Measurements from ENCODE around the gene QRICH1. TPM values are rescaled to one million over a fixed set of nuclear protein-coding genes. Genes with fewer than 3 reads are reported as not detected.
A peak's percentile ranks its signal among the peaks of the same experiment; 100 is the strongest.

Gene QRICH1, protein sequence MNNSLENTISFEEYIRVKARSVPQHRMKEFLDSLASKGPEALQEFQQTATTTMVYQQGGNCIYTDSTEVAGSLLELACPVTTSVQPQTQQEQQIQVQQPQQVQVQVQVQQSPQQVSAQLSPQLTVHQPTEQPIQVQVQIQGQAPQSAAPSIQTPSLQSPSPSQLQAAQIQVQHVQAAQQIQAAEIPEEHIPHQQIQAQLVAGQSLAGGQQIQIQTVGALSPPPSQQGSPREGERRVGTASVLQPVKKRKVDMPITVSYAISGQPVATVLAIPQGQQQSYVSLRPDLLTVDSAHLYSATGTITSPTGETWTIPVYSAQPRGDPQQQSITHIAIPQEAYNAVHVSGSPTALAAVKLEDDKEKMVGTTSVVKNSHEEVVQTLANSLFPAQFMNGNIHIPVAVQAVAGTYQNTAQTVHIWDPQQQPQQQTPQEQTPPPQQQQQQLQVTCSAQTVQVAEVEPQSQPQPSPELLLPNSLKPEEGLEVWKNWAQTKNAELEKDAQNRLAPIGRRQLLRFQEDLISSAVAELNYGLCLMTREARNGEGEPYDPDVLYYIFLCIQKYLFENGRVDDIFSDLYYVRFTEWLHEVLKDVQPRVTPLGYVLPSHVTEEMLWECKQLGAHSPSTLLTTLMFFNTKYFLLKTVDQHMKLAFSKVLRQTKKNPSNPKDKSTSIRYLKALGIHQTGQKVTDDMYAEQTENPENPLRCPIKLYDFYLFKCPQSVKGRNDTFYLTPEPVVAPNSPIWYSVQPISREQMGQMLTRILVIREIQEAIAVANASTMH
- total RNA-seq (10 to 100 TPM; 67.7 to 76.0 TPM), polyA plus RNA-seq (10 to 100 TPM; 35.1 to 38.2 TPM)
- long read RNA-seq, donor 1, partial matches to known transcripts: 43 of 49 reads
- long read RNA-seq, donor 1, other reads (novel, unspliced or antisense): 0 of 49 reads
- long read RNA-seq, donor 2, partial matches to known transcripts: 17 of 21 reads
- long read RNA-seq, donor 2, other reads (novel, unspliced or antisense): 0 of 21 reads
- long read RNA-seq, donor 3, partial matches to known transcripts: 25 of 27 reads
- long read RNA-seq, donor 3, other reads (novel, unspliced or antisense): 0 of 27 reads
- long read RNA-seq, donor 4, partial matches to known transcripts: 25 of 27 reads
- long read RNA-seq, donor 4, other reads (novel, unspliced or antisense): 0 of 27 reads
- long read RNA-seq, donor 5, partial matches to known transcripts: 53 of 61 reads
- long read RNA-seq, donor 5, other reads (novel, unspliced or antisense): 0 of 61 reads

DNA sequence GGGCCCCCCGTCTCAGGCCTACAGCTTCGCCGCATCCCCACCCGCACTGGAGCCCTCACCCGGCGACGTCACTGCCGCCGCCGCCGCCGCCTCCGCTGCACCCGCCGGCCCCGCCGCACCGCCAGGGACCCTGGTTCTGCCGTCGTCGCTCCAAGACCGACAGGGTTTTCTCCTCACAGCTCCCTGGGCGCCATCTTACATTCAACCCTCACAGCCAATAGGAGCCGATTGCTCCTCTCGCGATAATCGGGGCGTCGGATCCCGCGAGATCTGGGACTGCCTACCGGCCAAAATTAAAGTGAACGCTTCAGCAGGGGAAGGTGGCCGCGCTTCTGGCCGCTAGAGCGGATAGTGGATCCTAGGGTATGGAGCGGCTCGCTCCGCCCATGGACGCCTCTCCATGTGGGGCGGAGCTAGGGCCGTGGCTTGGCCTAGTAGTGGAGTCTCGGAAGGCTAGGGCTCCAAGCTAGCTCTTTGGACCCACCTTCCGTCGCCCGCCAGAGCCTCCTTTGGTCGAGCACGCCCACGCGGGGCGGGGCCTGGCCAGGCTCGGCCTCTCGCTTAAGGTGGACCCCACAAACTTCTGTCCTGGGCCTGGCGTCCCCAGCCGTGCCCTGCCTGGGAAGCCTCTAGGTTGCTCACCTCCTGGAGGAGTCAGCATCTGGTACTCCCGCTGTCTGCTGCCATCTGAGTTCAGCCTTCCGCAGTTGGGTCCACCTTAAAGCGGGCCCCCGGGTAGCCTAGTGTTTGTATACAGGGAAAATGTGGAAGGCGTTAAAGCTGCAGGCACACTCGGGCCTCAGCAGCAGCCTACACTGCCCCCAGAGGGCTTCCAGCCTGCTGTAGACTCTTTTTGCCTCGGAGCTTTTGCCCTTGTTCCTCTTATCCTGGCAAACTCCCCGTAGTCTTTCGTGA, at the start of gene QRICH1:
Gene QRICH1, minus strand, starts transcription at position 219 of the 915 bp plus-strand sequence. CDS start 17,054 bp downstream, outside the sequence.
- DNase-seq: peak; percentile 99 to 100 (median 99)
- Histone ChIP-seq H3K9me3 (ENCODE audit: control insufficient read depth in 4 of 4, insufficient read depth in 3 of 4, low read length in 3 of 4) (no peaks in the 10 kb centered on the region), H3K9ac (ENCODE audit: insufficient read depth in 1 of 2, low read length in 2 of 2) (peak within 1 kb of the TSS; percentile 66 to 90), H3K4me3 (peak within 1 kb of the TSS; percentile 84), H3K36me3 (ENCODE audit: control insufficient read depth in 4 of 4, insufficient read depth in 4 of 4, low read length in 4 of 4) (peaks cover 0 to 20% (median 8%) of the 10 kb centered on the region in 4 donors), H3K4me1 (ENCODE audit: control insufficient read depth in 5 of 5, insufficient read depth in 5 of 5, low read length in 5 of 5) (peaks cover 3 to 21% (median 5%) of the 10 kb centered on the region in 5 donors), H3K27me3 (ENCODE audit: control insufficient read depth in 3 of 3, insufficient read depth in 3 of 3, low read length in 2 of 3) (no peaks in the 10 kb centered on the region), H3K27ac (ENCODE audit: low read depth in 1 of 2, low read length in 1 of 2) (peak within 1 kb of the TSS; percentile 94 to 97)
- peak; percentile 94 for ATAC-seq (ENCODE audit: insufficient read depth, low FRiP score)
- 0 to 1% methylated on average over 54 to 65 of the region's 65 CpGs for WGBS, 2 donors
- TF ChIP-seq, protein P1, sequence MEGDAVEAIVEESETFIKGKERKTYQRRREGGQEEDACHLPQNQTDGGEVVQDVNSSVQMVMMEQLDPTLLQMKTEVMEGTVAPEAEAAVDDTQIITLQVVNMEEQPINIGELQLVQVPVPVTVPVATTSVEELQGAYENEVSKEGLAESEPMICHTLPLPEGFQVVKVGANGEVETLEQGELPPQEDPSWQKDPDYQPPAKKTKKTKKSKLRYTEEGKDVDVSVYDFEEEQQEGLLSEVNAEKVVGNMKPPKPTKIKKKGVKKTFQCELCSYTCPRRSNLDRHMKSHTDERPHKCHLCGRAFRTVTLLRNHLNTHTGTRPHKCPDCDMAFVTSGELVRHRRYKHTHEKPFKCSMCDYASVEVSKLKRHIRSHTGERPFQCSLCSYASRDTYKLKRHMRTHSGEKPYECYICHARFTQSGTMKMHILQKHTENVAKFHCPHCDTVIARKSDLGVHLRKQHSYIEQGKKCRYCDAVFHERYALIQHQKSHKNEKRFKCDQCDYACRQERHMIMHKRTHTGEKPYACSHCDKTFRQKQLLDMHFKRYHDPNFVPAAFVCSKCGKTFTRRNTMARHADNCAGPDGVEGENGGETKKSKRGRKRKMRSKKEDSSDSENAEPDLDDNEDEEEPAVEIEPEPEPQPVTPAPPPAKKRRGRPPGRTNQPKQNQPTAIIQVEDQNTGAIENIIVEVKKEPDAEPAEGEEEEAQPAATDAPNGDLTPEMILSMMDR (IDR thresholded peaks at IDR 0.05; ENCODE audit: control extremely low read depth, extremely low read depth): peak; percentile 32

DNA sequence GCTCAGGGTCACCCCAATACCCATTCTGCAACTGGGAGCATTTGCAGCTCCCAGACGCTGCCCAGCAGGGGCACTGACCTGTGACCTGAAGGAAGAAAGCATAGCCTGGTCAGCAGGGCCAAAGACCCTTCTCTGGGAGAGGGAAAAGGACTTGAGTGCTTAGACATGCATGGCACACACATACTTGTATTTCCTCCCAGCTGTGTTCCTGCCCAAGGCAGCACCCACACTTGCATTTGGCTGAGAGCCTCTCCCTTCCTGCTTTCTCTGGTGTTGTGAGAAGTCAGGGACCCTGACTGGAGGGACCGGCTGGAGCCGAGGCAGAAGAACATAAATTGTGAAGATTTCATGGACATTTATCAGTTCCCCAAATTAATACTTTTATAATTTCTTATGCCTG, 46.2 kb upstream of the QRICH1 start:
- WGBS, 2 donors: 68 to 89% methylated on average over 3 of the region's 3 CpGs
- no peak overlapping the region for H3K9ac ChIP-seq (ENCODE audit: insufficient read depth in 1 of 2, low read length in 2 of 2)
- ATAC-seq (ENCODE audit: insufficient read depth, low FRiP score): no peak
- no peaks in the 10 kb centered on the region for H3K4me1 ChIP-seq (ENCODE audit: control insufficient read depth in 5 of 5, insufficient read depth in 5 of 5, low read length in 5 of 5)
- no peak overlapping the region for H3K27ac ChIP-seq (ENCODE audit: low read depth in 1 of 2, low read length in 1 of 2)
- DNase-seq: no peak
- no peaks in the 10 kb centered on the region for H3K36me3 ChIP-seq (ENCODE audit: control insufficient read depth in 4 of 4, insufficient read depth in 4 of 4, low read length in 4 of 4)
- H3K9me3 ChIP-seq (ENCODE audit: control insufficient read depth in 4 of 4, insufficient read depth in 3 of 4, low read length in 3 of 4): no peaks in the 10 kb centered on the region
- no peaks in the 10 kb centered on the region for H3K27me3 ChIP-seq (ENCODE audit: control insufficient read depth in 3 of 3, insufficient read depth in 3 of 3, low read length in 2 of 3)
- TF ChIP-seq, protein P1 (IDR thresholded peaks at IDR 0.05; ENCODE audit: control extremely low read depth, extremely low read depth): no peak
- H3K4me3 ChIP-seq: no peak overlapping the region

DNA sequence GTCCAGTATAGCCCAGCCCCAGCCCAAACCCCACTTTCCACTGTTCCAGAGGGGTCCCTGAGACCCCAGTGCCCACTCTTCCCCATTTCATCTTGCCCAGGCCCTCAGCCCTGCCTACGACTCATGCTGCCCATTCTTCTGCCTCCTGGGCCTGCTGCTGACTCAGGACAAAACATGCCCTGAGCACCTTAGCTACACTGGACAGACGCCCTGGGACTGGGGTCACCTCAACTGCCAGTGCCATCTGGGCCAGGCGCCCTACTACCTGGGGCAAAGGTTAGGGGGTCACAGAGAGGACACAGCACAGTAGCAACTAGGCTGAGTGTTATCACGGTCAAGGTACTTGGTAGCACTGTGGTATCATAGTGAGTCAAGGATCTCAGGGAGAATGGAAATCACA, 41.6 kb upstream of the QRICH1 start:
- no peak overlapping the region for H3K27ac ChIP-seq (ENCODE audit: low read depth in 1 of 2, low read length in 1 of 2)
- H3K9me3 ChIP-seq (ENCODE audit: control insufficient read depth in 4 of 4, insufficient read depth in 3 of 4, low read length in 3 of 4): no peaks in the 10 kb centered on the region
- H3K36me3 ChIP-seq (ENCODE audit: control insufficient read depth in 4 of 4, insufficient read depth in 4 of 4, low read length in 4 of 4): peaks cover 0 to 9% (median 8%) of the 10 kb centered on the region in 4 donors
- ATAC-seq (ENCODE audit: insufficient read depth, low FRiP score) (no peak), DNase-seq (no peak)
- no peak overlapping the region for H3K9ac ChIP-seq (ENCODE audit: insufficient read depth in 1 of 2, low read length in 2 of 2)
- TF ChIP-seq, protein P1 (IDR thresholded peaks at IDR 0.05; ENCODE audit: control extremely low read depth, extremely low read depth): no peak
- no peaks in the 10 kb centered on the region for H3K27me3 ChIP-seq (ENCODE audit: control insufficient read depth in 3 of 3, insufficient read depth in 3 of 3, low read length in 2 of 3)
- peaks cover 0 to 12% (median 9%) of the 10 kb centered on the region in 5 donors for H3K4me1 ChIP-seq (ENCODE audit: control insufficient read depth in 5 of 5, insufficient read depth in 5 of 5, low read length in 5 of 5)
- no peak overlapping the region for H3K4me3 ChIP-seq
- 89% methylated on average over 4 of the region's 4 CpGs for WGBS, 2 donors

Measured in lung (tissue), 16 donors.